Hepatocyte (in vitro differentiated cells): Measurements from ENCODE around the gene MYOZ2.

Source experiments
- EZH2 ChIP-seq: fragments of 200-600 bp; sonication (generic); IDR thresholded peaks from 2 replicates; pipeline ENCODE4 v1.6.1; 2016; ENCODE audit warnings: antibody characterized with exemption, mild to moderate bottlenecking, borderline replicate concordance
- EZH2phosphoT487 ChIP-seq: fragments of 200-600 bp; sonication (generic); IDR thresholded peaks from one replicate; pipeline ENCODE4 v1.6.1; 2018; ENCODE audit warnings: antibody characterized with exemption, mild to moderate bottlenecking, low read depth, moderate library complexity; ENCODE audit not compliant: unreplicated experiment, severe bottlenecking
- TF ChIP-seq, protein P1 (sequence below): fragments of 200-600 bp; sonication (generic); IDR thresholded peaks from 2 replicates; pipeline ENCODE4 v1.5.1; 2016; ENCODE audit warnings: antibody characterized with exemption, mild to moderate bottlenecking; ENCODE audit not compliant: poor library complexity

DNA sequence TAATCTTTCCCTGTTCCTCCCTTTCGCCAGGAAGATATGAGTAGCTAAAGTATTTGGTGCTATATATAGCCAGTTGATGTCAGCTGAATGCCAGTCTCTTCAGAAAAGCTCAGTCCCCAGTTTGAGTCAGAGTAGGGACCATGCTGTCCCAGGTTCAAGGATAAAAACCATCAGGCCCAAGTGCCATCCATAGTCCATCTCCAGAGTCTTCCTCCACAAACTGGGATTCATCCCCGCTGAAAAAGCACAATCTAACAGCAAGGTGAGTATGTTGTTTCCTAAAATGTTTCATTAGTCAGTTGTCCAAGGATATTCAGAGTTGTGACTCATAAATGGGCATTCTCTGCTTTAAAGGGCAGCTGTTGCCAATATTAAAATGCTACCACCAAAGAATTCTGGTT, at the start of gene MYOZ2:
- TF ChIP-seq, protein P1, sequence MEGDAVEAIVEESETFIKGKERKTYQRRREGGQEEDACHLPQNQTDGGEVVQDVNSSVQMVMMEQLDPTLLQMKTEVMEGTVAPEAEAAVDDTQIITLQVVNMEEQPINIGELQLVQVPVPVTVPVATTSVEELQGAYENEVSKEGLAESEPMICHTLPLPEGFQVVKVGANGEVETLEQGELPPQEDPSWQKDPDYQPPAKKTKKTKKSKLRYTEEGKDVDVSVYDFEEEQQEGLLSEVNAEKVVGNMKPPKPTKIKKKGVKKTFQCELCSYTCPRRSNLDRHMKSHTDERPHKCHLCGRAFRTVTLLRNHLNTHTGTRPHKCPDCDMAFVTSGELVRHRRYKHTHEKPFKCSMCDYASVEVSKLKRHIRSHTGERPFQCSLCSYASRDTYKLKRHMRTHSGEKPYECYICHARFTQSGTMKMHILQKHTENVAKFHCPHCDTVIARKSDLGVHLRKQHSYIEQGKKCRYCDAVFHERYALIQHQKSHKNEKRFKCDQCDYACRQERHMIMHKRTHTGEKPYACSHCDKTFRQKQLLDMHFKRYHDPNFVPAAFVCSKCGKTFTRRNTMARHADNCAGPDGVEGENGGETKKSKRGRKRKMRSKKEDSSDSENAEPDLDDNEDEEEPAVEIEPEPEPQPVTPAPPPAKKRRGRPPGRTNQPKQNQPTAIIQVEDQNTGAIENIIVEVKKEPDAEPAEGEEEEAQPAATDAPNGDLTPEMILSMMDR, result no peak
- TF ChIP-seq EZH2, result no peak
- TF ChIP-seq EZH2phosphoT487, result no peak
